RKO (cell line): ENCODE measurements around the gene CMSS1.

Source experiments
- DNase-seq: peaks from one replicate; pipeline ENCODE4 v3.0.0-alpha.2; 2016; ENCODE audit warnings: low spot score

CMSS1 gene

DNA sequence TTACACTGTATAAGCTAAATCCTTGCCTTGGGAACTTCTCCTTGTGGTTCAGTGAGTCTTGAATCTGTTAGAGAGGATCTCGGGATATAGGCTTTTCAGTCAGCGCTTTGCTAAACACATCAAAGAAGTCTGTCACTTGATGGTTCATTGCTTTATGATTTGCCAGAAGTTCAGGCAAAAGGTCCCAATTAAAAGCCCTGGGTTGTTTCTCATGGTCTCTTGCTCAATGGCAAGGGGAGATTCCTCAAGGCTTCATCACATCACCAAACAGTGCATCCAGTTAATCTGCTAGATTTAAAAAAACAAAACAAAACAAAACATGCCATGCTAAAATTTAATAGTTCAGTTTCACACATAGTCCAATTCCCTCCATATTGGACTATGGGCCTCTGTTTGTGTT is 181.9 kb downstream of the CMSS1 start:
- DNase-seq, result no peak

DNA sequence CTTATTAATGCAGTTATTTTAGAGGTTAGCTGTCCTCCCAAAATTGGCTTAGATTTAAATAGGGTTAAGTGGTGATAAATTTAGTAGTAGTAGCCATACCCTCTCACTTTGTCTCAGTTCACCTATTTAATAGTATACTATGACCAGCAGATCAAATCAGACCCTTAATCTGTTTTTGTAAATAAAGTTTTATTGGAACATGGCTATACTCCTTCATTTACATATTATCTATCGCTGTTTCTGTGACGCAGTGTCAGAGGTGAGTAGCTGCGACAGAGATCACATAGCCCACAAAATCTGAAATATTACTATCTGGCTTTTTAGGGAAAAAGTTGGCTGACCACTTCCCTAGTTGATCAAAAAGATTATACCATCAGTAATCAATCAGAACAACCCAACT is 183.4 kb downstream of the CMSS1 start:
- DNase-seq, result no peak

DNA sequence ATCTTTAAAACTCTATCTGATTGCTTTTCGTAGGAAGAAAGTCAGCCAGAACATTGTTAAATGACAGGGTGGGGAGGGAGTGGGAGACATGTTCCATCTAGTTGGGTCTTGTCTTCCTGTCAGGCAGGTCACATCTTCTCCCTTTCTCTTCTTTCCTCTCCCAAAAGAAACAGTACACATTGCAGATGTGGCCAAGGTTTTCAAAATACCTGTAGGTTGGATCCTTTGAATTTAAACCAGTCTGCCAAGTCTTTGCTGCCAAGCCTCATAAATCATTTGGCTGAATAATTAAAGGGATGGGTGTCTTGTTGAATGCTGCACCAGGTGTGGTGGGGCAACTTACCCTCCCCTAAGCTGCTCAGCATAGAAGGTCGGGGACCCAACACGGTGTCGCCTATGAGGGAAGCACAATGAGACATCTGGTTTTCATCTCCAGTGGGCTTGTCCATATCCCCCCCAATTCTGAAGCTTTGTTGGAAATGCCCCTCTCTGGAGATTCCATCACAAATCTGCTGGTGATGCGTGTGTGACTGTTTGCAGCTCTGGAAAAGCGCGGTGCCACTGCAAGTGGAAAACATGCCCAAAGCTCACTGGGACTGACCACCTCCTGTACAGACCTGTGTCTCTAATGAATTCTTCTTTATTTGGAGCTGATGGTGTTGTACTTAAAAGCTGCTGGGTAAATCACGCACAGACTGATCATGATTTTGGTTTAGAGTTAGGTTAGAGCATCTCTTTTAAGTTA is 184.0 kb downstream of the CMSS1 start:
- DNase-seq, result no peak

DNA sequence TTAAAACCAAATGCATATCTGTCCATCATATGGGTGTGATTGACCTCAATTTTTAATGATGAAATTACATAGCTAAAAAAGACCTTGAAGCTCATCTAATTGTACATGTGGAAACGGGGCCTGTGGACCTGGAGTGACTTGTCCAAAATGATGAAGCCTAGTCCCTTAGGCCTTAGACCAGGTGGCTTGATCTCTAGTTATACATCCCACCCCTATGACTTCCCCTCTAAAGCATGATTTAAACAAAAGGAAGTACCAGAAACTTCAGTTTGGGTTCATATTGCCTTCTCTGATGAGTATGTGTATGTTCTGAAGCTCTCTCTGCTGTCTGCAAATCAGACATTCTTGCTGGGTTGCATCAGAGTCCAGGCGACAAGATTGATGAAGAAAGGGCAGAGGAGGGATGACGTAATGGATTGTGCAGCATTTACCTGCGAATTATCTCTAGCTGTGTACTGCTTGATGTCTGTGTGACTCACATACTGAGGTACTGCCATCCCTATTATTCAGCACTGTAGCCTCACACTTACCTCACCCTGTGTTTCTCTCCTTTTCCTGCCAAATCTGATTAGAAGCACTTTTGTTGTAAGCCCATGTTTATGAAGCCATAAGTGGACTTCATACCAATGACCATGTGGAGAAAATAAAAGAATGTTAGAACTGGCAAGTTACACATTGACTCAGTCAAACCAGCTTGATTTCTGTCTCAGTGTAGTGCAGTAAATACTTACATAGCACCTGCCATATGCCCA is 185.1 kb downstream of the CMSS1 start:
- peak; percentile 75 for DNase-seq

DNA sequence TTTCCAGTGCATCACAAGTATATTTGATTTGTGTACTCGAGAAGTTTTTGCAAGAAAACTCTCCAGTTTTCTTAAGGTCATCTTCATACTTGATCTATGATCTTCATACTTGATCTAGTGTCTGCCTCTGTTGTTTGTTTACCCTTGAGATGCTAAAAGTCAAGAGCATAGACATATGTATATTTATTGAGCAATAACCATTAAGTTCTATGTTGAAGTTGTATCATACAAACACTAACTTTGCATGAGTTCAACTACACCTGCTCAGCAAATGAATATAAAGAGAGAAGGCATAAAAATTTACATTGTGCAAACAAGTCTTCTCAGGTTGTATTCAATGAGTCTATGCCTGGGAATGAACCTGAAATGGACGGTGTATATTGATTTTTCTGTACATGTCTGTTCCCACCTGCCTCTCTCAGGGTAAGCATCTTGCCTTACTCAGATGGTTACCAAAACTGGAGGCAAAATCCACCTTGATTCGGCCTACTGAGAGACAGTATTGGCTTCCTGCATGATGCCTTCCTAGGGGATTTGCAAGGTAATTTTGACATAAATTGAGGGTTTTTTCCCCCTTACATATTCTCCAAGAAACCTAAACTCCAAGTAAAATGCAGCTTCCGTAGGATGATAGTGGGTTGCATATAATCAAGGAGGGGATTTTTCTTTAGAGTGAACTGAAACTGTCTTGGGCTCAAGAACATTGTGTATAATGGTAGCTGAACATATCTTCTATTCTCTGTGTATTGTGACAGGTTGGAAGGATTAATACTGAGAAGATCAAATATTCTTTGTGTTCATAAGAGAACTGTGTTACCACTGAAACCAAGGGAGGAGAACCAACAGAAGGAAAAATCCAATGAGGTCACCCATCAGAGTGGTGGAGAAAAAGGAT is 186.2 kb downstream of the CMSS1 start:
- DNase-seq, result no peak

DNA sequence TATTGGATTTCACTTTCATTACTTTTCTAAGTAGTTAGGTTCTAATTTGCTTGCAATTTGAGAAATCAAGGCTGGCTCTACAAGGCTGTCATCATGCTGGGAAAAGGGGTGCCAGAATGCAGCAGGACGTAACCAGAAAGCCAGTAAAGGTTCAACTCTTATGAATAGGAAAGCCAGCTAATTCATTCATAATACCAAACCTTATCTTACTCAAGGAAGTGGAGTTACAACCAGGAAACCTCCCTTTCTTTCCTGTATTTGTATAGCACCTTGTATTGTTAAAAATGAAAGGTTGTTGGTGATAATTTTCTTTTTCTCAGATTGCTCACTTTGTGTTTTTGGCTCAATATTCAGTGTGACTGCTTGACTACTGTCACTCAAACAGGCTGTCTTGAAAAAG is 187.3 kb downstream of the CMSS1 start:
- DNase-seq, result no peak

DNA sequence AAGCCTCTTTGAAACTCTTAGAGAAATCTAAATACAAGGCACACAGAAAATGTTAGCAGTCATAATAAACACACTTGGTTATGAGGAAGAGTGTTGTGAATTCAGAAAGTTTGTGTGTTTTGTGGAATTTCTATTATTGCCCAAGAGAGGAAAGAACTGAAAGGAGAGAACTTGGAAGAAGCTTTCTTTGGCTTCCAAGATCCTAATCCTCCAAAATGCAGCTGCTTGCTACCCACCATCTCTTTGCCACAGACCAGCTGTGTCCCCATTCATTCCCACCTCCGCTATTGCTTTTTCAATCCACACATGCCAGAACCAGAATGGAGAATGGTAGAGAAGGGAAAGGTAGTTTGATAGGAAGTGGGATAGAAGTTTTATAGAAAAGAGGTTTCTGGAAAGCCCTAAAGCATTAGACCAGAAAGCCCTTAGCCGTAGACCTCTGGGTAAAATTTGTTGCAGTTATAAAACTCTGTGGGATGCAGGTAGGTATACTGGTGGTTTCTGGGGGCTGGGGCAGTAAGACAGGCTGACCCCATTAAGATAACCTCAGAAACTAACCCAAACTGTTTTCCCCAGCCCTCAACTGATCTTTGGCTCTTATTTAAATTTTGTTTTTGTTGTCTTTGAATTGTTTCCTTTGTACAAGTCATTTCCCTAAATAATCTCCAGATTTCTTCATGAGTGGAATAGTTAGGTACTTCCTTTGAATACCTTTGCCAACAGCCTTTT is 188.2 kb downstream of the CMSS1 start:
- no peak for DNase-seq

DNA sequence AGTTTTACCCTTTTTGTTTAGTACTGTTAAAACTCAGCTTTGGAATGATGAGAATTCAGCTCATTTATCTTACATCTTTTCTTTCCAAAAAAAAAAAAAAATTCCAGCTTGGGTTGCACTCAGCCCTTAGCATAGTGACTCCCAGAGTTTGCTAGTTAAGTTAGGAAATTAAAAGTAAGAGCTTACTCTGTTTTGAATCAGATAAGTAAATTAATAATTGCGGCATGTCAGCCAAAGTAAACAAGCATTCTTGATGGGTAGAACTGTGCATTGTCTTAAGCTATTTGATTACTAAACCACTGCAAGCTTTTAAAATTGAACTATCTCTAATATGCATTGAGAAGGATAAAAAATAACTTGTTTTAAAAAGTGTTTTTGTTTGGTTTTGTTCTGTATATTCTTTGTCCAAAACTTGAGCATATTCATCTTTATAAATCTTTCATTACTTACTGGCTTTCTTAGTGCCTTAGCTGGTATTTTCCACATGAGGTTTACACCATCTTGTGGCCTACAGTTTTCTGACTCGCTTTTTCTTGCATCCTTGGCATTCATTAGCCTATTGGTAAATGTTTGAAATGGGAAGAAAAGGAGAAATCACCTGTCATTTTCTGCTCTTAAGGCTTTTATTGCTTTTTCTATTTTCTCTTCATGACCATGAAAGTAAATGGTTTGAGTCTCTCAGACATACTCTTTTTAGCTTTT is 189.1 kb downstream of the CMSS1 start:
- DNase-seq, result no peak

DNA sequence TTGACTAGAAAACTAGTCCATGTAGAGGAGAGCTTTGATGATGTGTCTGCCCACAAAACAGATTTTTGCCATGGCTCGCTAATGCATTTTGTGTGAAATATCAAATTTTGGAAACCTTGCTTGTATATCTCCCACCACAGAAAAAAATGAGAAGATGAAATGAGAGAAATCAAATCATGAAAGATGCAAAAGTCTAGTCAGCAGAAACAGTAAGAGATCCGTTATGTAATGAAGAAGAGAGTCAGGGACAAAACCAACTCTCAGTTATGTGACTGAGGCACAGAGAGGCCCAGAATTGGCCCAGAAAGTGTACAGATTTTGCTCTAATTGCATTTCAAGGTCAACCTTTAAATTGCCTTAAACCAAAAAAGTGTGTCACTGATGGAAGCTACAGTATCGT is 189.7 kb downstream of the CMSS1 start:
- DNase-seq, result no peak

DNA sequence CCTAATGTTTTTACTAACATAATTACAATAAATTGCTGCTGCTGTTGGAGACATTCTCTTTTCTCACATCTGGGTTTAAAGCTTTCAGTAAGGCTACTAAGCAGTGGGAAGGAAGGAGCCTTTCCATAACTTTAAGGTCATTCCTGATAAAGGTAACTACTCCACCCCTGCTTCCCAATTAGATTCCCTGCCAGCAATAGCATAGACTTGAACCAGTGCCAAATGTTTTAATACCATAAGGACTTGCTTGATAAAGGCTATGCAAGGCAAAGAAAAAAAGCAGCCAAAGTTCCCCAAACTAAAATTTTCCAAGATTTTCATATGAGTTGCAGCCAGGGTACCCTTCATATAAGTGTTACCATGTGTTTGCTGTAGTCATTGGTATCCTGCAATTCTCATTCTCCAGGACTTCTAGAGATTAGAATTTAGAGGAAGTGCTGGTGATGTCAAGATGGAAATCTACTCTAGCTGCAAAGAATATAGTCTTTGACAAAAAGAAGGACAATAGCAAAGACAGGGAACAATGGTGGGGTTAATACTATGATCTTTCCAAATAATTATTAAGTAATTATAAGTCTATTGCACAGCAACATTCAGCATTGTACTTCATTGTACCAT is 190.5 kb downstream of the CMSS1 start:
- DNase-seq, result no peak

DNA sequence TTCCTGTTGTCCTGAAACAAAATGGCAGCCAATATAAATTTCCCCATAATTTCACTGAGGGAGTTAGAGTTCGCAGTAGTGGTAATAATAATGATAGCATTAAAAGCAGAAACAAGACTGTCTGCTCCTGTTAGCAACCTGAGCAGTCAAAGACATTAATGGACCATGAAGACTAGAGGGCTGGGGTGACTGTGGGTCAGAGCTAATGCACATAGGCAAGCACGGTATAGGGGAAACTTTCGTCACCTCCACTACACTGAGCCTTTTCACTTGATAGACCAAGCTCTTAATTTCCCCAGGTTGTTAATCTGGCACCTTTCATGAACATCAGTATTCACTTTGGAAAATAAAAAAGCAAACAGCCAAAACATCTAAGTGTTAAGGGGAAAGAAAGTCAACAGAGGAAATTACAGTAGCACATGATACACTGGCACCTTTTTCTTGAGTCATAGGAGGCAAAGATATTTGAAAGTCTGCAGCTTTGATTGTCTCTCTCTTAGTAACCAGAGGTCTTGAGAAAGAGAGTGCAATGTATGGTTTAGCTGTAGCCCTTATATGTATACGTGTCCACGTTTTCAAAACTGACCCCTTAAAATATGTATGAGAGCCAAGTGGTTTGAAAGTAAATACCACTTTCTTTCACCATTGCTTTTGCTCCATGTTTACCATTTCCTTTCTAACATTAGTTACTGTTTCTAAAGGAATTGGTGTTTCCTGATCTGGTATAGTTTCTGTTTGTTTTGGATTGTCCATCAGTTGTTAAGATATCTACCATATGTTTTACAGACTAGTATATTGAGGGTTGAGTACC is 191.8 kb downstream of the CMSS1 start:
- DNase-seq, result no peak

DNA sequence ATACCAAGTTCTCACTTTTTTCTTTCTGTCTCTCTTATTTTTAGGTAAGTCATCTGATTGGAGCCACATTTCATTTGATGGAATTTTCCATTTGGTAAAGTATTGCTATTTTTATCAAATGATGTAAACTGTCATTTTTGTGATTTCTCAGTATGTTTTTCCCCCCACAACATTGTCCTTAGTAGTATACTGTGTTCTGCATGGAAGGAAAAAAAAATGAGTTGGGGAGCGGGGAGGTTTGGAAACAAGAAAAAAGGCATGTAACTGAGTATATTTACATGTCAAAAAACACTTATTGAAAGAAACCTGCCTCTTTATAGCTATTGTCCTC is 192.4 kb downstream of the CMSS1 start:
- DNase-seq, result no peak

DNA sequence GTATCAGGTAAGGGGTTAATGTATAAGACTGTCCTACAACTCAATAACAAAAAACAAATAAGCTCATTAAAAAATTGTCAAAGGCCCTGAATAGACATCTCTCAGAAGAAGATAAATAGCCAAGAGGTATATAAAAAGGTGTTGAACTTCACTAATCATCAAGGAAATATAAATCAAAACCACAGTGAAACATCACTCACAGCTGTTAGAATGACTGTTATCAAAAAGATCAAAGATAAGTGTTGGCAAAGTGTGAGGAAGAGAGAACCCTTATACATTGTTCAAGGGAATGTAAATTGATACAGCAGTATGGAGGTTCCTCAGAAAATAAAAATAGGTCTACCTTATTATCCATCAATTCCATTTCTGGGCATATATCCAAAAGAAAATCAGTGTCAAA is 201.1 kb downstream of the CMSS1 start:
- DNase-seq, result no peak

DNA sequence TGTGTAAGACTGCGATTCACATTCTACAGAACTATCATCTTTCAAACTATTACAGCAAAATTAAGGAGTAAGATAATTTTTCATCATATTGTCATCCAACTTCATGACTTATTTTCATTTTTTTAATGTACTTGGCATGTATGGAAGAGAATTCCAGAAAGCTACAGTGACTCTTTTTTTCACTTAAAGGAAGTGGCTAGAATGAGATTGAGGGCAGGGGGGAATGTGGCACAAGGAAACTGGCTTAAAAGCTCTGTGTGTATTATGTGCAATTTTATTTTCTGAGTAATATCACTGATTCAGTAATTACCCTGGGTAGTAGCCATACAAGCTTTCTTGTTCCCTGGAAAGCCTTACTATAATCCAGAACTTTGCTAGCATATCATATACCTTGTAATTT is 202.1 kb downstream of the CMSS1 start:
- DNase-seq, result no peak

DNA sequence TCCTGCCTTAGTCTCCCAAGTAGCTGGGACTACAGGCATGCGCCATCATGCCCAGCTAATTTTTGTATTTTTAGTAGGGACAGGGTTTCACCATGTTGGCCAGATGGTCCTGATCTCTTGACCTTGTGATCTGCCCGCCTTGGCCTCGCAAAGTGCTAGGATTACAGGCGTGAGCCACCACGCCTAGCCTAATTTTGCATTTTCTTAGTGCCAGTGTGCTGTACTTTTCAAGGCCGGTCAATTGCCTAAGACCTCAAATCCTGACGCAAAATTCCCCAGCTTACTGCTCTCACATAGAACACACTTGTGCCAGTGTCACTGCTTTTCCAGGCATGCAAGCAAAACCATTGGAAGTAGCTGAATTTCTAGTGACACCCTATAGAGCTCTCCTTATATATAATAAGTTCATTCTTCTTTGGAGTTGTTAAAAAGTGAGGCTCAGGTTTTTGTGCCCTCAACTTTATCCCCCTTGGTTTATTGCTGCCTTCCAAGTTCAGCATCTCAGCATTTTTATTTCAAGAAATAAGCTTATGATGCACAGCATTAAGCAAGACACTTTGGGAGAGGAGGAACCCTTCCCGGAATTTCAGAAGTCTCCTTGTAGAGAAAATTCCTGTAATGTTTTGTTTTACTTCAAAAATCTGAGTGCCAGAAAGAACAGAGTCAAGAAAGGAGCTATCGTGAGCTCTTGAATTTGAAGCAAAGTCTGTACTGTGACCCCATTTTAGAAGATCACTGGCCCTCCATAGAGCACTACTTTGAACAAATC is 203.4 kb downstream of the CMSS1 start:
- DNase-seq, result no peak

DNA sequence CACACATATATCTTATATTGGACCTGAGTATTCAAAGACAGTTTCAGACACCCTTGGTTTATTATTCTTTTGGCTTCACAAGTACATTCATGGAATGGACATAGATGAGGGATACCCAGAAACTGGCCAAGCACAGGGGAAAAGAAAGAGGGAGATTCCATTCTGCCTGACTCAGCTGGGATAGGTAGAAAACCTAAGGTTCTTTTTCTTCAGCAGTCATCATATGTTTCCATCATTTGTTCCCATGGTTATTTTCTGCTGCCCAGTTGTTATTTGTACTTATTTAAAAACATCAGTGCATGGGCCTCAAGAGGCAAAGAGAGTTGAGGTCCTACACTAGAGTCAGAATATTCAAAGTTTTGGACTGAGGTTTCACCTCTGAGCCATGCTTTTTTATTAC is 204.8 kb downstream of the CMSS1 start:
- no peak for DNase-seq

DNA sequence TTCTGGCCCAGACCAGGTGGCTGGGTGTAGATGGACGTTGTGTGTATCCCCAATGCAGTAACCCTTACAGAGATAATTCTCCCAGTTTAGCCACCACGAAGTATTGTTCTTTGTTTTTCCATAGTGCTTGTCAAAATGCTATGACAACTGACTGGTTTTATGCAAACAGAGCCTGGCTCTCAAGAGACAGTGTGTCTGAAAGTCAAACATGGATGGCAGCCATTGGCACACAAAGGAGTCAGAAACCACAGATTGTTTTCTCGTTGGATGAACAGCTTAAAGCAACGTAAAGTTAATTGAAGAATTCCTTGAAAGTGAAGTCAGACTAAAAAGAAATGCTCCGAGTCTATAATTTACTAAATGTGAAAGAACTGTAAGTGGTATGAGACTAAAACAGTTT is 205.5 kb downstream of the CMSS1 start:
- no peak for DNase-seq

DNA sequence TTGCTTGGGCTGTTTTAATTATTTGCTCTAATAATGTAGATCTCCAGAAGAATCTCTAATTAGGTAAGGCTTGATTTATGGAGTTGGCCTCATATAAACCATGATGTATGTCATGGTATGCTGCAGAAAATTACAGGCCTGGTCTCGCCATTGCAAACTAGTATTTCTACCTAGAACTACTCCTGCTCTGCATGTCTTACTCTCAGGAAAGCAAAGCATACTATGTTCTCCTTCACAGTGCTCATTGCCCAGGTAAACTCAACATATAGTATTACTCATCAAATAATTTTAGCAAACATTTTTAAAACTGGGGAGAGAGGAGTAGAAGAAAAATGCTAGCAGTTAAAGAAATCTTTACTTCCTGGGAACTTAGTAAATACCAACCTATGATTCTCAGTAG is 205.9 kb downstream of the CMSS1 start:
- DNase-seq, result no peak

DNA sequence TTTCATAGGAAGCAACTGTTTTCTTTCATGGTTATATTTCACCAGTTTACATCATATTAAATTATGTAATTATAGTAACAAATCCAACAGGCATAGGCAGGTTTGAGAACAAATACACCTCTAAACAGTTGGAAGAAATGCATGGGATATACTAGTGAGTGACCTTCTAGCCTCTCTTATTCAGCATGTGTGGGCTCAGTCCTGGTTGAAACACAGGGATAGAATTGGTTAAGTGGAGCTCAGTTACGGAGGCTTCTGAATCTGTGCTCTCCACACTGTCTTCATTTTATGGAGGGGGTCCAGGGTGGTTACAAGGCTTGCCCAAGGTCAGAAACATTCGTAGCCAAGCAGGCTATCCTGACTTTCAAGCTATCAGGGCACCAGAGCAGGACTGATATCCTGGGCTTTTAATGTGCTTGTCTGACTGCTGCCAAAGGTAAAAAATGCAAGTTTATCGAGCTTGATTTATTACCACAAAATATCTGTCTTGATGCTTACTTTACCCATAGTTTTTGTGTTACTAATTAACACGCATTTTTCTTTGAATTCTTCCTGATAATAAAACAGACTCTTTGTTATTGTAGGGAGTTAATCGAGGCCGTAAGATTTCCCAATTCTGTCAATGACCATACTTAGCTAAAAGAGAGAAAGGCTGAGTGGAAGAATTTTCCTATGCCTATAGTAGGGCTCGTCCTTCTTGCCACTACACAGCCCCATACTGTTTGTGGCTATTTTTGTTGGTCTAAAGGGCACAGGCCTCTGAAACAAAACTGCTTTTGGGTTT is 207.1 kb downstream of the CMSS1 start:
- no peak for DNase-seq
